ENCODE data around the gene HS2ST1.
A peak's percentile ranks its signal among the peaks of the same experiment; 100 is the strongest.

Gene HS2ST1

DNA sequence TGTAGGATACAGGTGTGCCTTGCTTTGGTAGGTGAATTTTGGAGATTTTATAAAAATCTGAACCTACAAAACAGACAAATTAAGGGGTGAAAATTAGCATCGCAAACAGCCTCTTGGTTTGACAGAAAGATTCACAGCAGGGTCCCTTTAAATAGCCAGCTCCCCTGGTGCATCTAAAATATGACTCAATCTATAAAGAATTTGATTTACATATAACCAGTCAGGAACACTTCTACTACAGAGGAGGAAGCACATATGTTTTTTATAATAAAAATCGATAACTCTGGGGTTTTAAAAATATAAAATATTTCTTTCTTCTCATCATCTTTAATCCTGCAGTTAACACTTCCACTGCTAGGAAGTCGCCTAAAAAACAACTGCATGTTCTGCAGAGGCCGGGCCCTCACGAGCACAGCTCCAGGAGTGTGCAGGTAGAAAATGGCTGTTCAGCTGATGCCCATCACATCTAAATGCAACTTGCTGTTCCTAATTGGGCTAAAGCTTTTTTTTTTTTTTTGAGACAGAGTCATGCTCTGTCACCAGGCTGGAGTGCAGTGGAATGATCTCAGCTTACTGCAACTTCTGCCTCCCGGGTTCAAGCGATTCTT, 203.4 kb downstream of the HS2ST1 start:
- no peak for DNase-seq

DNA sequence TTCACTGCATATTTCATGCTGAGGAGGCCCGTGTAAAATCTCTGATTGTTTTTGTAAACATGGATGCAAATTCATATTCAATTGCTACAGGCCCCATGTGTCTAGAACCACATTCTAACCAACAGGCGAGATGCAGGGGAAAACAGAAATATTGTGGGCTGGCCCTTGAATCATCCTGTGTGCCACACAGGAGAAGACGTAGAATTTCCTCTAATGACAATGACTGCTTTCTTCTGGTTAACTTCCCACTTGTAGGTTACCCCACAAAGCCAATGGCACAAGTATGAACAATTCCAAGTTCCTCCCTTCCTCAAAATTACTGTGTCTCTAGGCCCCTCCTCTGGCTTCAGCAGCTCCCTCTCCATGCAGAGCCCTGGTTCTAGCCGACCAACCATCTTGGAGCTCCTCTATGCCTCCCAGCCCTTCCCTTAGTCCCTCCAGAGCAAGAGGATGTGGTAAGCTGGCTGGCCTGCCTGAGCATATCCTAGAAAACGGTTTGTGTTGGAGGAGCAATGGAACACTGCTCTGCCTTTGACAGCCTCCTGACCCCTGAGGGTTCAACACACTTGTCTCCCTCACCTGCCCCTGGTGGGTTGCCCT, 205.2 kb downstream of the HS2ST1 start:
- no peak for DNase-seq

DNA sequence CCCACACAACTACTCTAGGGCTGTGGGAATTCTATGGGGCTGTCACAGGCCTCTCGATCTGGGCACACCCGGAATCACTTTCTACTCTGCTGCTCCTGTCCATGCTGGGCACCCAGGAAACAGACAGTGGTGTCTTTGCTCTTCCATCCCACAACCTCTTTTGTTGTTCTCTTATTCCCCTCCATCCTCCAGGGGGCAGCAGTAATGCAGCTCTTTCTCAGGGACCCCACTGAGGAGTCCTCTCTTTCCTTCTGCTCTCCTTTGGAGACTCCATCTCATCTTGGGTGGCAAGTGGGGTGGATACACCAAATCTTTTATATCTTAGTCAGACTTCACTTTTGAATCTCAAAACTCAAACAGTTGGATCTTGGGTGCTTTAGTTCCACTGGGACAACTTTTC, 206.3 kb downstream of the HS2ST1 start:
- DNase-seq = no peak

DNA sequence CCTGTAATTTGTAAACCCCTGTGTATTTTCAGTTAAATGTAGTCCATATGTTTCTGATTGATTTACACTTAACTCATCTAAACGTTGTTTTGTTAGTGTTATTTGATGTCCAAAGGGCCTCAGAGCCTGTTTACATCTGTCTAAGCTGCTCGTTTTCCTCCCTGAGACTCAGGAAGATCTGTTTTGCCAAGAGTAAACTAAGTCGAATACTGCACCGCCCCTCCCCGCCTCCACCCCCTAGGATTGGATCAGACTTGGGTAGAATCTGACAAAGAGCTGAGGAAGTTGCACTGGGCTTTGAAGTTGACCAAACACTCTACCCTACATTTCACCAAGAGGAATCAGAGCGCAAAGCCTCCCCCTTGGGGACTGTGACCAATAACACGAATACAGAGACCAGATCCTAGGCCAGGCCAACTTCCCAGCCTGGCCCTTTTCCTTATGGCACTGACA, 207.3 kb downstream of the HS2ST1 start:
- DNase-seq = no peak

DNA sequence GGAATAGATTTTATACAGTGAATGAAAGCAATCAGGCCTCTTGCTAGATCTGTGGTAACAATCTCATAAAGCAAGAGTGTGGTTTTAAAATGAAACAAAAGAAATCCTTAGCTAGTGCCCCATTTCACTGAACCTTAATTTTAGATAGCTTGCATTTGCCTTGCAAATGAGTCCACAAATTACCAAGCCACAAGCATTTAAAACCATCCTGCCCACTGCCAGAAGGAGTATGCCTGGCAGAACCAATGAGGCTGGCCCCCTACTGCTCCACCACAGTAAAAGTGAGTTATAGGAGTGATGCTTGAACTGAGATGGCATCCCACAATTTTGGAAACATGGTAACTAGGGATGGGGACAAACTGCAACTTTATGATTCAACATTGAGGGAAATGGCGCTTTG, 207.8 kb downstream of the HS2ST1 start:
- no peak for DNase-seq

DNA sequence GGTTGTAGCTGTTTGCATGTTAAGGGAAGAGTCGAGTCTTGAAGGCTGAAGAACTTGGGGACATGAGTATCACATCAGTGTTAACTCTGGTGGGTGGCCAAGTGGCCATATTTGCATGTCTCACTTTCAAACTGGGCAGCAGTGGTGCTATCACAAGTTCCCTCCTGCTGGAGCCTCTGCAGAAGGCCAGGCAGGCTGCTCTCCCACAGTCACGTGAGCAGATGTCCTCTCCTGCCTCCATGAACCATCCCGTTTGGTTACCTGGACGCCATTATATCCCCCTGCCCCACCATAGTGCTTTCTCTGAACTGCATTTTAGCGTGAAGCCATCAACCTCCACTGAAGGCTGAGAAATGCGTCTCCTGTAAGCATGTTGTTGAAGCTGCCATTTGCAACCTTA, 209.2 kb downstream of the HS2ST1 start:
- no peak for DNase-seq

DNA sequence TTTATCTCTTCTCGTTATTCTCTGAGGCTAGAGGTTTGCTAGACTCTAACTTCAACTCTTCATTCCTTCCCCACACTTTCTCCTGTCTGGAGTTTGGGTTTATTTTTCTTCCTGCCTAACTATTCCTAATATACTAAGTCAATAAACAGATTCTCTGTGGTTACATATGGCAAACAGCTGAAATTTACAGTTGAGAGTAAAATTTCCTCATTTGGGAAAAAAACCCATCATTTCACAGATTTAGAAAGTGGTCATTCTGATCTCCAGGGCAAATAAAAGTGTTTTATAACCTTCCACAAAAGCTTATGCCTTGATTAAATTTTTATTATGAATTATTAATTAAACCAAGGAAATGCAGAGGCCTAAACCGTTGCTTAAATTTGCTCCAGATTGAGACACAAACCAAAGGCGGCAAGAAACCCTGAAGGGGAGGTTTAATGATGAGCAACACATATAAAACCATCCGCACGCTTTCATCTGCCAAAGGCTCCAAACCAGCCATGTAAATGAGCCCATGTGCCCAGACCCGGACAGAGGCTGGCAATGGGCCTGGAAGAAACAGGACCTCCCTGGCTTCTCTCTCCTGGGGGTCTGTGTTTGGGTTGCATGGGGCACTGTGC, 212.6 kb downstream of the HS2ST1 start:
- DNase-seq = no peak

DNA sequence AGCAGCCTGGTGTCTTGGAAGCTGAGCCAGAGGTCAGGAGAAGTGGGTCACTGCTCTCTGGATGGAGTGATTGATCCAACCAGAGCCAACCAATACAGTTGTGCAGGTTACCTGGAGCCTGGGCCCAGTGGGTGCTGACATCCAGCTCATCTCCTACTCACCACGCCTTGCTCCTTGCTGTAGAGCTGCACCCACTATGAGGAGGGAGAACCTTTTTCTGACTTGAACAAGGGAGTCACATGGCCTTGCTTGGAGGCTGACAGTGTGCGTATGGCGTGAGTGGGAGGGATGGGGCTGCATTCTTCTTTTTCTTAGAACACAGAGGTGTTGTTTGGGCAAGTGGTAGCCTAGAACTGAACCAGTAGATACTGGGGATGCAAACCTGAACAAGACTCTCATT, 213.1 kb downstream of the HS2ST1 start:
- no peak for DNase-seq

DNA sequence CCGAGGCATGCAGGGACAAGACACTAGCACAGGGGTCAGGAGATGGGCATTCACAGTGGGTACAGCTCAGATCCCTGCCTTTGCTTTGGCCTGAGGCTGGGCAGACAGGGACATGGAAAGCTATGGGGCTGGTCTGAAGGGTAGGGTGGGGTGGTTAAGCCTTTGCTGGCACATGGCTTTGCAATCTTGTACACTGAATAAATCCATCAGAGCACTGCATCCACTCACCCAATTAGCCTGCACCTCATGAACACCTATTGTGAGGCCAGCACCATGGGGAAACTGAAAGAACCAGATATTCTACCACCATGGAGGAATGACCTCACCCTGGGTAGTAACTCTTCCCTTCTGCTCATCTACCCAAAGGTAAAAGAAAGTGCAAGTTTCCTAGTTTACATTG, 214.6 kb downstream of the HS2ST1 start:
- no peak for DNase-seq

DNA sequence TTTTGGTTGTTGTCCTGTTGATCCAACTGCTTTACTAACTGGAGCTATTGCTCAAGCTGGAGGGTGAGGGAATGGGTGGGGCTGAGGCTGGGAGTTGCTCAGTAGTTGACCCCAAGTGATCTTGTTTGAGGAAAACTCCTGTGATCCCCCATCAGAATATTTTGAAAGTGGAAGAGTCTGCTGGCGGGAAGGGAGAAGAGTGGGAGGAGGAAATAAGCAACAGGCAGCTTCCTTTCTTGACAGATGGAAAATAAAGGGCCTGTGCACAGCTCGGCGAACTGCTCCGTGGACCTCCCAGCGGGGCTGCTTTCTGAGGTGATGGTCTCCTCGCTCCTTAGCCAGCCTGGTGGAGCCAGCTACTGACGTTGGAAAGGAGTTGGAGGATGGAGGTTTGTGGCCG, 215.2 kb downstream of the HS2ST1 start:
- DNase-seq = no peak

DNA sequence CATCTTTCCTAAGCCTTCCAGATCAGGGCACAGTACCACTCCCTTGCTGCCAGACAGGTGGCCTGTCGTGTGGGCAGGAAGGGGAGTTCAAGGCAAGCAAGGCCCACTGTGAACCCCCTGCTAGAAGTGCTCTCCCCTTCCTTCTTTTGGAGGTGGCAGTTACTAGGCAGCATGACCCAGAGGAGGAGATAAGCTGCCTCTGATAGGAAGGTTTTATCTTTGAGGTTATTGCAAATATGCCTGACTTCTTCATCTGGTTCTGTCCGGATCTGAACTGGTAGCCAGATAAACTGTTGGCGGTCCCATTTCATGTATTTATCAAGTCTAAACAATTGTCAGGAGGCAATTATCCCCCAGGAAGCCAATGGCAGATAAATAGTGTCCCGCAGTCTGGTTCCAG, 216.0 kb downstream of the HS2ST1 start:
- no peak for DNase-seq

DNA sequence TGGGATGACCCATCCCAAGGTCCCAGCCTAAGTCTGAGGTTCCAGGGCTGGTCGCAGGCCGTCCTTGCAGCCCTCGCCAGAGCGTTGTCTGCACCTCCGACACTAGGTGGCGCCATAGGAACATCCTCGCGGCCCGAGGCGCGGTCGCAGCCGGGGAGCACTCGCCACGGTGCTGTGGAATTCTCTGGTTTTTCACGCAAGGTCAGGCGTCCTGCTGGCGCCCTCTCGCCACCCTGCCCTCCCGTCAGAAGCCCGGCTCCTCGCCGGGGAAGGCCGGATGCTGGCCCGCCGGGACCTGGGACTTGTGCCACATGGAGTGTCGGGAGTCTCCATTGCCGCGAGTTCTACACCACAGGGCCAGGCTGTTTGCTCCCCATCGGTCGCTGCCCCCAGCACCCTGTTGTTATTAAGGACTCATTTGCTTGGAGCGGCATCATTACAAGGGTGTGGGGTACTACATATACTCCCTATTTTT, 217.4 kb downstream of the HS2ST1 start:
- peak; percentile 83 for DNase-seq

DNA sequence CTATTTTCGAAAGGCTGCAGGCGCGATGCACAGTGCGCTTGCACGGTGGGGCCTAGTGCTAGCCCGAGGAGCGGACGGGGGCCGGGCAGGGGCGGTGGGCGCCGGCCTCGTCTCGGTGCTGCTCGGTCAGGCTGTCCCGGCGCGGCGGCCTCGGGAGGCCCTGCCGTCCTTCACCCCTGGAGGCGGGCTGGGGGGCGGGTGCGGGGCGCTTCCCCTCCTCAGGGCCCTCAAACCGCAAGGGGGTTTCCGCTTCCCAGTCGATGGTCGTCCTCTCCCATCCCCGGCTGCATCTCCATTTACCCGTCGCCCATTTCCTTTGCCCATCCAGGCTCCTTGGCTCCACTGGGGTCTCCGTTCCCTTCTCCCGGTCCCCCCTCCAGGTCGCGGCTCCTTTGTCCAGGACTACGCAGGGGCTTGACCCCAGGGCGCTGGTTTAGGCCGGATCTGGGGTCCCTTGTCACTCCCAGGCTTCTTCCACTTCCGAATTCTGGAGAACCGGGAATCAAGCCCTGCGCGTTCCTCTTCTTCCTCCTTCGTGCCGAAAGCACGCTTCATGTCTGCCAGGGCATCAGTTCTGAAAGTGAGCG, 217.9 kb downstream of the HS2ST1 start:
- no peak for DNase-seq

DNA sequence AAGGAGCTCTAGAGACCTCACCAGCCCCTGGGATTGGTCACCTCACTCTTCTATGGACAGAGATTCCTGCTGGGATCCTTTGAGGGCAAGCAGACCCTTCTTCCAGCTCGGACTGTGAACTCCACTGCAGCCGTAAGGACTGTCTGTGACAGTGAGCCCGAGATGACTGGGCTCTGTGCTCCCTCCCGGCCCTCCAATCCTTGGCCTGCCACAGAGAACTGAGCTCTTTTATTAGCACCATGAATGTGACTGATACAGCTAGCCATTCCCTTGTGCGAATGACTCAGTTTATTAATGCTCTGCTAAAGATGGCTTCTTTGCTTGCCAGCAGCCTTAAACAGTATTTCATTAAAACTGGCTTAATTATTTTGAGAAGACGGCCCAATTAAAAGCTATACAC, 219.6 kb downstream of the HS2ST1 start:
- DNase-seq = no peak

DNA sequence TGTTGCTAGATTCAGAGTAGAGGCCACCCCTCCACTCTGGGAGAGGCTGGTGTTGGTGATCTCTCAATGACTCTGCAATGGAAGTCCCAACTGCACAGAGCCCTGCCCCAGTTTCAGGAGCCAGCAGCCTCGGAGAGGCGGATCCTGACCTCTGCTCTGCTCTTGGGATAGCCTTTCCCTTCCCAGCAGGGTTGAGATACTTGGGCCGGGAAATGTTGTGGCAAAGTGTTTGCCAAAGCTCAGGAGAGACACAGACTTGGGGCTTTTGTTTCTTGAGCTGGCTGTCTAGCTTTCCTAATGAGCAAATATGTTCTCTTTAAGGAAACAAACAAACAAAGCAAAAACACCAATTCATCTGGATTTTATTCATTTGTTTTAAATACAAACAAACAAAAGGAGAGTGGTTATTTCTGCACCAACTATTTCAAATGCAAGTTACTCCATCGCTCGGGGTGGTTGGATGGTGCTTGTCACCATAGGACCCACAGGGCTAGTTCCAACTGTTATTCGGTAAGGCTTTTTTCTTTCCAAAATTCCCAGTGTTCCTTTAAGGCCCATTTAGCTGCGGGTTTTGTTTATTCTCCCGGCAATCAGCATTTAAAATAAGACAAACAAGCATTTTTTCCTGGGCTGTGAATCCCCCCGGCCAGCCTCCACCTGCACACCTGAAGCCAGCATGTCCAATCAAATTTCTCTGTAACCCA, 220.3 kb downstream of the HS2ST1 start:
- DNase-seq = no peak

DNA sequence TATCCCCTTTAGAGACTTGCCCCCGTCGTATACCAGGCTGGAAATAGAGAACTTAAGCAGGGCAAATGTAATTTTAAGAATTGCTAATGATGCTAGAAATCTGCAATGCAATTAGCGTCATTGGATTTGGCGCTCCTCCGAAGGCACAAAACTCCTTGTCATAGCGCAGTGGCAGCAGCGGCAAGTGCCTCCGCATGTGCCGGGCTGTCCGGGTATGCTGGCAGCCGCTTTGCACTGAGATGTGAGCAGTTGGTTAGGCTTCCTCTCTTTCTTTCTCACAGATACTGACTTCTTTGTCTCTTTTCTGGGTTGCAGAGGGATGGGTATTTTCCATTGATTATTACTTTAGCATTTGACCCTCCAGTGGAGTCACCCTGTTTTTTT, 220.9 kb downstream of the HS2ST1 start:
- no peak for DNase-seq

DNA sequence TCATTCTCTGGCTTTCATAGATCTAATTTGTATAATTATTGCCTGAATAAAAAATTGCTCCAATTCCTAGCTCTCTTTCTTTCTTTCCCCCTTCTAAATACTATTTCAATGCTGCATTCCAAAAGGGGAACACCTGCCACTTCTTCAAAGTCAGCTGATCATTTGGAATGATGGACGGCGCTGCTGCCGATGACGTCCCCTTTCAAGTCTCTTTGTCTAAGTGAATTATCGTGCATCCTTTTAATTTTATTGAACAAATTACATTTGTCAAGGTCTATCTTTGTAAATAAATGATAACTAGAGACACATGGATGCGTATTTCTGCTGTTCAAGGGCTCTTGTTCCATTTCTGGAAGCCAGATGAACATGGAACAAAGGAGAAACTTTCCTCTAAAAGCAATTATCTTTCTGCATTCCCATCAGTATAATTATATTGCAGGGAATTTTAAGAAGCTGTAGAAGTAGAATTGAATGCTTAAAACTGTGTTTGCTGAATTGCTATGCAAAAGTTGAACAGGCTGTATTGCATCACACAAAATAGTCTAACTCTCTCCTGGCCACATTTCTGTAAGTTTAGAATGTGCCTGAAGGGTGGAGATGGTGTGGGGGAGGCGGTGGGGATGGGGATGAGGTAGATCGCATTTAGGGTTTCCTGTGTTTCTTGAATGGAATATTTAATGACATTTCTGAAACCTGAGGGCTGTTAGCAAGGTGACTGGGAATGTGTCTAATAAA, 222.3 kb downstream of the HS2ST1 start:
- DNase-seq = peak; percentile 40

DNA sequence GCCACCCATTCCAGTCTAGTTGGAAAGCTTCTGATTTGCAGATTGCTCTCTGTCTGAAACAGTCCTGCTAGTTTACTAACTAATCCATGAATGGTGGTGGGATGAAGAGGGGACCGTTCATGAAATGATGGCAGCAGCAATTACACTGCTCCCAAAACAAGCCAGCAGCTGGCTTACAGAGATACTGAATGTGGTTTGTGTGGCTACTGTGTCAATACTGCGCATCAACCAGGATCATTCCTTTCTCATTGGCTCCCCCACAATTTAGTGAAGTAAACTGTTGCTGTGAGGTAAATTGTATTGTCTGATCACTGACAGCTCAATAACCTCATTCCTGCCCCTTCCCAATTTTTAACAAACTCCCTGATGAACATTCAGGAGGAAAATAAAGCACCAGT, 222.9 kb downstream of the HS2ST1 start:
- no peak for DNase-seq

DNA sequence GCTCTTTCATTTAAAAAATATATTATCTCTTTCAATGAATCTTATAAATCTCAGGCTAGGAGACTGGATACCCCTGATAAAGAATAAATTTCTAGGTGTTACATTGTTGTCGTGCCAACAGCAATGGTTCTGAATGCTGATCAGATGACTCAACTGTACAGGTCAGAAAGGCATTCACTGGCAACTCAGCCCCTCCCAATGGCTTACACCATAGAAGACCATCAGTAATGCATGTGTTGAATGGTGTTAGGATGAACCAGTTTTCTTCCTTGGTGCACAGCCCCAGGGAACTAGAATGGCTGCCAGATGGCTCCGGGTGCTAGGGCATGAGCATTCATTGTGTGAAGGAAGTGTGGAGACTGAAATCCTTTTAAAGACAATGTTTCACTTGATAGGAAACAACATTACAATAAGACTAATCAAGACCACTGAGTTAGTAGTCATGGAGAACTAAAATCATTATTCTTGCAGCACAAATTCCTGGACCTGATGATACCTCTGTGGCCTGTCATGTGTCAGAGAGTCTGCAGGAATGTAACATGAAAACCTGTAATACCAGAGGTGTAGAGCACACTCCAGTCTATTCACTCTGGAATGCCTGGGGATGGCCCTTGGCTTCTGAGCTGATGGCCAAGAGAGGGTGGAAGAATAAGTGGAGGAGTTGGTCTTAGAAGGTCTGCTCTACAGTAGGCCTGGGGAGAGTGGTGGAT, 226.6 kb downstream of the HS2ST1 start:
- no peak for DNase-seq

DNA sequence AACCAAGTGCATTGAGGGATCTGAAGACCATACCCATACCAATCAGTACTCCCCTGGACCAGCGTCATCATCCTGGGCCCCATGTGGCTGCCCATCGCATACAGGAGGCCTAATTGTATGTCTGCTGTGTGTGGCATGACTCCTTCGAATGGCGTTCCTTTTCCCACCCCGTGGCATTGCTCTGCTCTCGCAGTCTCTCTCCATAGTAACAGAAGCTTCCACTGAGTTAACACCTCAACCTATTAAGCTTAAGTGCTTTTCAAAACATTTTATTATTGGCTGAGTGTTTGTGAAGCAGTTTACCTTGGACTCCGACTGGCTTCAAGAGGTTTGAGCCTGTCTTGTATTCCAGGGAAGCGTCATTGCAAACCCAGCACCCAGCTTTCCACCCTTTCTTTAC, 227.1 kb downstream of the HS2ST1 start:
- peak; percentile 97 for DNase-seq

DNA sequence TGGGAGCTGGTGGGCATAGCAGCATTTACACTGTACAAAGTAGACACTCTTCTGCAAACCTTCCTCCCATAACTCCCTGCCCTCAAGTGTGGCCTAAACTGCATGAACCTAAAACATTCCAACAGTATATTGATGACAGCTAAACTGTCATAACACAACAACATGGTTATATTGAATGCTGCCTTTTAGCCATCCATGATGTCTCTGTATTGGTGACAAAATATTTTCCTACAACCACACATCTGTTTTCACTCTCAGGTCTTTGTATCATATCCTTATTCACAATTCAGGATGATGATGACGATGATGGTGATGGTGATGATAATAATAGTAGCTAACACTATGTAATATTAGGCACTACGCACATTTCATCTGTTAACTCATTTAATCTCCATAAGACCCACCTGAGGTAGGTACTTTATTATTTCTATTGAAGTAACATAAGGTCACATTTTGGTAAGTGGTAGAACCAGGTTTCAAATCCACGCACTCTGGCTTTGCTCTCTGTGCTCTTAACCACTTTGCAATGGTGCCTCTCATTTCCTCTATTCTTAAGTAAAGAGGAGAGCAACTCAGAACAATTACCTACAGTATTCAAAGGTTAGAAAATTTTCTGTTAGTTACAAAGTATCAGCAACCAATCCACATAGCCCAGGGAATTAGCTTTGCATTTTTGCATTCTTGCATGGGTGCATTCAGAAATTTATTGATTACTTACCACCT, 229.1 kb downstream of the HS2ST1 start:
- DNase-seq = no peak

All from NCI-H510A treated with DMSO at 0.1 percent for 48 hours (cell line).